Osteoblast (primary cell): ENCODE data around the gene MBP. TPM values are rescaled to one million over a fixed set of nuclear protein-coding genes. Genes with fewer than 3 reads are reported as not detected.

ENCODE experiments used
- DNase-seq: peaks from one replicate; pipeline ENCODE4 v3.0.0; 2011; ENCODE audit warnings: low spot score, mixed read lengths; ENCODE audit not compliant: insufficient read length; ENCODE audit errors: missing footprints
- H2AFZ ChIP-seq: 2 replicates; pipeline ENCODE4 v1.6.0; 2011; ENCODE audit warnings: mild to moderate bottlenecking, low read length
- H3K27ac ChIP-seq: 2 replicates; pipeline ENCODE4 v1.5.1; 2011; ENCODE audit warnings: mild to moderate bottlenecking, low read depth, low read length, moderate library complexity
- H3K27me3 ChIP-seq: 2 replicates; pipeline ENCODE4 v1.6.0; 2012; ENCODE audit warnings: mild to moderate bottlenecking, control low read depth, inconsistent platforms, low read length, moderate library complexity; ENCODE audit not compliant: insufficient read depth
- H3K36me3 ChIP-seq: 2 replicates; pipeline ENCODE4 v1.5.1; 2011; ENCODE audit warnings: mild to moderate bottlenecking, low read length, control low read depth, moderate library complexity; ENCODE audit not compliant: insufficient read depth
- H3K4me1 ChIP-seq: 2 replicates; pipeline ENCODE4 v1.5.1; 2011; ENCODE audit warnings: mild to moderate bottlenecking, low read length, control low read depth, moderate library complexity; ENCODE audit not compliant: insufficient read depth
- H3K4me2 ChIP-seq: 2 replicates; pipeline ENCODE4 v1.6.0; 2011; ENCODE audit warnings: mild to moderate bottlenecking, low read length; ENCODE audit not compliant: insufficient read depth
- H3K4me3 ChIP-seq: fragments of 200-600 bp; sonication (generic); 3 replicates; pipeline ENCODE4 v1.5.1; 2012; ENCODE audit warnings: mild to moderate bottlenecking, low read length, inconsistent platforms; ENCODE audit not compliant: insufficient read depth
- H3K79me2 ChIP-seq: 2 replicates; pipeline ENCODE4 v1.6.0; 2012; ENCODE audit warnings: mild to moderate bottlenecking, low read length, control low read depth, inconsistent platforms; ENCODE audit not compliant: insufficient read depth
- H3K9me3 ChIP-seq: 2 replicates; pipeline ENCODE4 v1.5.1; 2011; ENCODE audit warnings: low read depth, low read length, control low read depth
- H4K20me1 ChIP-seq: 2 replicates; pipeline ENCODE4 v1.6.0; 2012; ENCODE audit warnings: mild to moderate bottlenecking, low read length, control low read depth; ENCODE audit not compliant: insufficient read depth
- total RNA-seq: library from RNA; depleted of rRNA; stranded (reverse); fragments of >200 nt; gene quantifications from 2 replicates; pipeline ENCODE4 v1.2.3, GENCODE V29; 2012
- TF ChIP-seq, protein P1 (sequence below): IDR thresholded peaks from 2 replicates; pipeline ENCODE4 v1.5.1; 2011; ENCODE audit warnings: mild to moderate bottlenecking, low read depth, low read length, moderate library complexity; ENCODE audit errors: extremely low read depth

MBP gene
- total RNA-seq, 1 donor = 2.2 TPM

DNA sequence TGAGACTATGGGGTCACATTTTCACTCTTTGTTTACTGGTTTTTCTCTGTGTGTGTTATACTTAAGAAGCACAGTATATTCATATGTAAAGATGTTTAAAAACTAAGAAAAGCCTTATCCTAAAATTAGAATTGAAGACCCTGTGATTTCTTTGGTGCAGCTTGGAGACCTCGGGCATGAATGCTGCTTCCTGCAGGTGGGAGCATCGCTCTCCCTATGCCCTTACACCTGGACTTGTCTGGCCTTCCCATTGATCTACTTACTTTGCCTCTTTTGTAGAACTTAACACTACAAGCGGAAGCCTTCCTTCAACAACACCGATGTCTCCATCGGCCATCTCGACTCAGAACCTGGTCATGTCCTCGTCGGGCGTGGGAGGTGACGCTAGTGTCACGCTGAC is 195.7 kb downstream of the MBP start:
- H4K20me1 ChIP-seq = no peaks in the 10 kb centered on the region
- no peaks in the 10 kb centered on the region for H3K9me3 ChIP-seq
- H2AFZ ChIP-seq = no peak overlapping the region
- H3K27ac ChIP-seq = no peak overlapping the region
- no peak overlapping the region for H3K4me2 ChIP-seq
- H3K4me3 ChIP-seq = no peak overlapping the region
- DNase-seq = no peak
- H3K4me1 ChIP-seq = peaks cover 10% of the 10 kb centered on the region
- TF ChIP-seq, protein P1, sequence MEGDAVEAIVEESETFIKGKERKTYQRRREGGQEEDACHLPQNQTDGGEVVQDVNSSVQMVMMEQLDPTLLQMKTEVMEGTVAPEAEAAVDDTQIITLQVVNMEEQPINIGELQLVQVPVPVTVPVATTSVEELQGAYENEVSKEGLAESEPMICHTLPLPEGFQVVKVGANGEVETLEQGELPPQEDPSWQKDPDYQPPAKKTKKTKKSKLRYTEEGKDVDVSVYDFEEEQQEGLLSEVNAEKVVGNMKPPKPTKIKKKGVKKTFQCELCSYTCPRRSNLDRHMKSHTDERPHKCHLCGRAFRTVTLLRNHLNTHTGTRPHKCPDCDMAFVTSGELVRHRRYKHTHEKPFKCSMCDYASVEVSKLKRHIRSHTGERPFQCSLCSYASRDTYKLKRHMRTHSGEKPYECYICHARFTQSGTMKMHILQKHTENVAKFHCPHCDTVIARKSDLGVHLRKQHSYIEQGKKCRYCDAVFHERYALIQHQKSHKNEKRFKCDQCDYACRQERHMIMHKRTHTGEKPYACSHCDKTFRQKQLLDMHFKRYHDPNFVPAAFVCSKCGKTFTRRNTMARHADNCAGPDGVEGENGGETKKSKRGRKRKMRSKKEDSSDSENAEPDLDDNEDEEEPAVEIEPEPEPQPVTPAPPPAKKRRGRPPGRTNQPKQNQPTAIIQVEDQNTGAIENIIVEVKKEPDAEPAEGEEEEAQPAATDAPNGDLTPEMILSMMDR = no peak
- H3K79me2 ChIP-seq = no peaks in the 10 kb centered on the region
- H3K27me3 ChIP-seq = no peaks in the 10 kb centered on the region
- H3K36me3 ChIP-seq = peaks cover 13% of the 10 kb centered on the region

DNA sequence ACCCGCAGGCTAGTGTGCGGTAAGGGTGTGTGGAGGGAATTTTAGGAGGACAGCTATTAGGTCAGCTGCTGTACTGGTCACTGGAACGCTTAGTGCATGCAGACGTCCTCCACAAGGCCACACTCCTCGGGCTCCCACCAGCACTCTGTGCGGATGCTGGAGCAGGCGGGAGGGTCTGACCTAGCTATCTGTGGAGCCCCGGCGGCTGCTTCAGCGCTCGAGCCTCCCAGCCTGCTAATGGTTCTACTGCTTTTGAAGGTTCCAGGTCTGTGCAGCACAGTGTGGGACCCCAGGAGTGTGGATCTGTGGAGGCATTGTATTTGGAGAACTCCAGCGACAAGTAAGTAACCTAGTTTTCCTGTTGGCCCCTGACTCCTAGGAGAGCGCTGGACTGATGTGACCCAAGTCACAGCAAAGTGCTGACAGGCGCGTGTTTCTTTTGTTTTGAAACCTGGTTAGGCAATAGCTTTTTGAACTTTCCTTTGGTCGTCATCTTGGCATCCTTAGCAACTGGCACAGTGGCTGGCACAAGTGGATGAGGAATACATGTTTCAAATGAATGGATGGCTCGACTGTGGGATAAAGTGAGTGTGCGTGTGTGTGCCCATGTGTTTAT is 196.8 kb downstream of the MBP start:
- Histone ChIP-seq H2AFZ (no peak overlapping the region), H3K4me2 (no peak overlapping the region), H3K9me3 (no peaks in the 10 kb centered on the region), H3K4me3 (no peak overlapping the region), H3K36me3 (peaks cover 16% of the 10 kb centered on the region), H3K4me1 (peaks cover 13% of the 10 kb centered on the region), H3K27me3 (no peaks in the 10 kb centered on the region), H4K20me1 (no peaks in the 10 kb centered on the region), H3K27ac (no peak overlapping the region), H3K79me2 (no peaks in the 10 kb centered on the region)
- no peak for DNase-seq
- TF ChIP-seq, protein P1 = no peak

DNA sequence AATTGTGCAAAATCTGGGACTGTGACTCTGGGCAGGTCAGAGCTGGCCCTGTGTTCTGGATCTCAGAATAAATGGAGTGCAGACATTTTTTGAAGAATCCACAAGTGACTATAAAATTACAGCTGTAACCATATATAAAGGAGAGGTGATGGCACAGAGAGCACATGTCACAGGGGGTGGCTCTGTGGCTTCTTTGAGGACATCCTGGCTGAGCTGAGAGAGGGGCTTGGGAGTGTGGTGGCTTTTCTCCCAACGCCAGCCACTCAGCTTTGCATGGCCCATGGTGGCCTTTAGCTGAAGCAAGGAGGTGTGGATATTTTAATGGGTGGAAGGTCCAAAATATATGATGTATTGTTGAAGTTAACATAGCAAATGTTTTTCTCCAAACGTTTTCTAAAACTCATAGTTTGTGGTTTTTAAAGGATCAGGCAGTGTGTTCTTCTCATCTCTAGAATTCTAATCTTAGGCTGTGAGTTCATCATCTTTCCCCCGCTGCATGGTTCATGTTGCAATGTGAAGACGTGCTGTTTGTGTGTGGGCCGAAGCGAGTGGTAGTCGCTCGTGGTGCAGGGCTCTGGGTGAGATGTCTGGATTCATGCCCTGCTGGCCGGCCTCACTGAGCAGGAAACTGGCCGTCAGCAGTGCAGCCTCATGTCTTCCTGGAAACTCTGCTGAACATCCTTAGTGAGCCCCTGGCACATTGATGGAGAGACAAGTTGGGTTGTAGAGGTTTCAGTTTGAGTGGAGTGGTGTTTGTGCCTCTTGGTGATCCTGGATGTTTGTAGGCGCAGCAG is 200.4 kb downstream of the MBP start:
- TF ChIP-seq, protein P1 = no peak
- Histone ChIP-seq H3K27ac (peak overlapping the region; percentile 77), H3K36me3 (peaks cover 24% of the 10 kb centered on the region), H3K79me2 (no peaks in the 10 kb centered on the region), H3K9me3 (no peaks in the 10 kb centered on the region), H3K4me1 (peaks cover 13% of the 10 kb centered on the region), H3K27me3 (no peaks in the 10 kb centered on the region), H3K4me2 (peak overlapping the region; percentile 66), H4K20me1 (no peaks in the 10 kb centered on the region), H3K4me3 (peak overlapping the region; percentile 22), H2AFZ (peak overlapping the region; percentile 37)
- peak; percentile 94 for DNase-seq

DNA sequence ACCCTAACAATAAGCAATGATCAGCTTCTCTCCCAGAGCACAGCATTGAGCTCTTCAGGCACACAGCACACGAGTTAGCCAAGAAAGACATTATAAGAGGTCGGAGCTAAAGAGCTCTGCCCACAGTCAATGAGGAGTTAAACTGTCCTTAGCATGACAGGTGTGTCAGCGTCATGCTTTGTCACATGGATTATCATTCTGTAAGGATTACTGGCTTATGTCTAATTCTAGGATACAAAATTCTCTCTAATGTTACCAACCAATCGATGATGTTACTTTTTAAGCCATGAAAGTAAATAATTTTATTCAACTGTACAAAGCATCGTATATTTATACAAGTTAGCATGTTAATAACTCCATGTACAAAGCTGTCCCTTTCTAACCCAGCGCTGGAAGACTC is 201.4 kb downstream of the MBP start:
- H3K4me2 ChIP-seq = no peak overlapping the region
- H3K27me3 ChIP-seq = no peaks in the 10 kb centered on the region
- TF ChIP-seq, protein P1 = no peak
- no peak overlapping the region for H2AFZ ChIP-seq
- peaks cover 13% of the 10 kb centered on the region for H3K4me1 ChIP-seq
- no peak overlapping the region for H3K27ac ChIP-seq
- no peaks in the 10 kb centered on the region for H4K20me1 ChIP-seq
- peaks cover 1% of the 10 kb centered on the region for H3K79me2 ChIP-seq
- no peak for DNase-seq
- H3K36me3 ChIP-seq = peaks cover 30% of the 10 kb centered on the region
- H3K9me3 ChIP-seq = no peaks in the 10 kb centered on the region
- no peak overlapping the region for H3K4me3 ChIP-seq
